HG02884 (cell line): ENCODE data around the gene QSOX1.

Experiments
- ATAC-seq: cut with Tn5 transposase; IDR thresholded peaks from one replicate; pipeline ENCODE4 v1.9.1; 2021; ENCODE audit warnings: mild to moderate bottlenecking, moderate library complexity; ENCODE audit not compliant: unreplicated experiment

The QSOX1 gene

DNA sequence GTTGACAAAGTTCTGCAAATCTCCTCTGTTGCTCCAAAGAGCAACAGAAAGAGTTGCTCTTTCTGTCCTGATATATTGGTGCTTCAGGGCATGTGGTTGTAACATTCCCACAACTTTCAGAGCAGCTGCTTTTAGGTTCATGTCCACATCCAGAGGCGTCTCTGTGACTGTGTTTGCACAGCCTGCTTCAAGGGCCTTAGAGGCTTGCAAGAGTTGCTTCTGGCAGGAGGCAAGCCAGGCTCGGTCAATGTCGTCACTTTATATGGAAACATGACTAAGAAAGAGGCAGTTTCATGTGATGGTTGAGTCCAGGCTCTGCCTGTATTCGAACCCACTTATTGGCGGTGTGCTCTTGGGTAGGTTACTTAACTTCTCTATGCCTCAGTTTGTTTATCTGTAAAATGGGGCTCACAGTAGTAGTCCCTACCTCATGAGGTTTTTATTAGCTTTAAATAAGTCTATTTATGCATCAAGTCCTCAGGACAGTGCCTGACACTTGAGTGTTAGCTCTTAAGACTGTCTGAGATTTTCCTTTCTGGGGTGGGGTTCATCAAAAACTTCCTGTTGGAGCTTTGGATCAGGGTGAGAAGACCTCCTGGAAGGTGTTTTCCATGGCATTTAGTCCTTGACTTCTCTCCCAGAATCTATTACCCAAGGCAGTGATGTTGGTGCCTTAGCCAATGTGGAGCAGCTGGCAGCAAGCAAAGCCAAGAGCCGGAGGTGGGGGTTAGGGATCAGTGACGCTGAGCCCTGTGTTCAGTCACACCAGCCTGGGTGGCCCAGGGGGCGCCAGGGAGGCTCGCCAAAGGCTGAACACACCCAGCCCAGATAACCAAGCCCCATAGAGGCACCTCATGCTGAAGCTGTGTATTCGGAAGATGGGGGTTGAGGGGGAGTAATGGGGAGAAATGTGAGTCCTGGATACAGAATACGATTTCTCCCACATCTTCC, 94.3 kb downstream of the QSOX1 start:
- ATAC-seq, result no peak

DNA sequence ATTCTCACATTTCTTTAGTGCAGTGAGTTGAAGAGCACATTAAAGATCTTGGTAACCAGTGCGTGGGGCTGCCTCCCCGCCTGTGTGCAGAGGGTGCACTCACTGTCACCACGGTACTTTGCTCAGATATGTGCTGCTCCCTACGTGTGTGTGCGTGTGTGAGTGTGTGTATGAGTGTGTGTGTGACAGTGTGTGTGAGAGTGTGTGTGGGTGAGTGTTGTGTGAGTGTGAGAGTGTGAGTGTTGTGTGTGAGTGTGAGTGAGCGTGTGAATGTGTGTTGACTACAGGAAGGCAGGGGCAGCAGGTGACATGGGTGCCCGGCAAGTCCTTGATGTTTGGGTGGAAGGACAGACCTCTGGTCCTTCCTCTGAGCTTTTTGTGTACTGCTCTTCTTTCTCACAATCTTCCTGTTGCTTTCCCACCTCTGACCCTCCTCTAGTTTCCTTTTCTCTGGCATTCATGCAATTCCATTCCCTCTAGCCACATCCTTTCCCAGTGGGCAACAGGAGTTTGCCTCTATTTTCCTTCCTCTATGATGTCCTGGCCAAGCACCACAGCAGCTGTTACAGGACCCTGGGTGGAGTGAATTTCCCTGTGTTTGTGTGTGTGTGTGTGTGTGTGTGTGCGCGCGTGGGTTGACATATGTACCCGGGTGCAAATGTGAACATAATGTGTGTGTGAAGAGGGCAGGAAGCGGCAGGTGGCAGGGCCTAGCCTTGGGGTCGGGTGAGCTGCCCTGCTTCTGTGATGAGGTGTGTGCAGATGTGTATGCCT, 95.2 kb downstream of the QSOX1 start:
- ATAC-seq, result no peak

DNA sequence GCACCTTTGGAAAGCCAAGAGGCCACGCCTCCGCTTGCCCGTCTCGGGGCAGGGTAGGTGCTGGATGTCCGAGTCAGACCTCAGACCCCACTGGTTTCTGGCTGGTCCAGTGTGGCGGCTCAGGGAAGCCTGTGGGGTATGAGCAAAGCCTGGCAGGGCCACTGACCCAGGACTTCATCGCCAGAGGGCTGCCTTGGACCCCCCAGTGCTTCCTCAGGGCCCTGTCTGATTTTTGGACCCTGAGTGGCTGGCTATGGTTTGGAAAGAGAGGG, 95.8 kb downstream of the QSOX1 start:
- no peak for ATAC-seq

DNA sequence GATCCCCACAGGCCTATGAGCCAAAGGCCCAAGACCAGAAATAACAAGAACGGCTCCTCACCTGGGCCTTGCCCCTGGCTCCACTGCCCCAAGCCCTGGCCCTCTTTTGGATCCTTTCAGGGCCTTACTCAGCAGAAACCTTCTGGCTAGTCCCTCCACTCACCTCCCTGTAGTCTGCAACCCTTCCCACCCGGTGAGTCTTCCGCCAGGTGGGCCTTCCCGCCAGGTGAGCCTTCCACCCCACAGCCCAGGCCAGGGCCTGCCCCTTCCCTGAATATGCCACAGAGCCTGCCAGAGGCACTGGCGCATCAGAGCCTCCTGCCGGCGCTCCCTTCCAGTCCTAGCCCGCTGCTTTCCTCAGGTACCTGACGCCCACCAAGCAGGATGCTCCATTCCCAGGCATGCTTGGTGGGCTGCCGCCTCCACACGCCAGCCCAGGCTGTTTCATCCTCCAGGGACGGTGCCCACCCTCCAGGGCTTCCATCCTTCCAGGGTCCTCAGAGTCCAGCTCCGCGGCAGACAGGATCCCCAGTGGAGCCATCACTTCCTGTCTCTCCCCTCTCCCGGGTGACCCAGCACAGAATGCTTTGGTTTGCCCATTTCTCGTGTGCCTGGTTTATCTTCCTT, 96.3 kb downstream of the QSOX1 start:
- no peak for ATAC-seq

DNA sequence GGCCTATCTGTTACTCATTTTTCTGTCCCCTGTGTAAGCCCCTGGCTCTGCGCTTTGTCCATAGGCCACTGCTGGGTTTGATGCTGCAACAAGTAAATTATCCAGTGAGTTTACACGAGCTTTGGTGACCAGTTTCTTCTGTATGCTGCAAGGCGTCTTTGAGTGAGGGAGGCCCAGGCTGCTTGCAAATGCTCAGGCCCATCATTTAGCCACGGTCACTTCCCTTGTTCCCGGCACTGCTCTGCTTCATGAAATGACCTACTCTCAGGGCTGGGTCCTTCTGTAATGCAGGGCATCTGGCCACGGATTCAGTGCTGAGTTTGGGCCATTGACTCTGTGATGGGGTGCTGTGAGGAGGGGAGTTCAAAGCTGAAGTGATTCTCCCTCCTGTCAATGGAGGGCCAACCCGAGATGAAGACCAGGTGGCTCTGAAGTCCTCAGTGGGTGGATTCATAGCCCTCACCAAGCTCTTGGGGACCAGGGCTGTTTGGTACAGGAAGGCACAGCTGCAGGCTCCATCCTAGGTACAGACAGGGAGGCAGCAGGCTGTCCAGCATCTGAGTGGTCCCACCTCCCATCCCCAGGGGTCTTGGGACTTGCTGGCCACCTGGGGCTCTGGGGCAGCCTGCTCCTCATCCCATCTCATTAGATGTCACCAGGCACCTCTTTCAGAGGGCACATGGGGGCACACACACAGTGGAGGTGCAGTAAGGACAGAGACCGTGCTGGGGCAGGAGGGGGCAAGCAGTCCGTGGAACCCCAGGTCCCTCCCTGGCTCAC, 97.0 kb downstream of the QSOX1 start:
- no peak for ATAC-seq

DNA sequence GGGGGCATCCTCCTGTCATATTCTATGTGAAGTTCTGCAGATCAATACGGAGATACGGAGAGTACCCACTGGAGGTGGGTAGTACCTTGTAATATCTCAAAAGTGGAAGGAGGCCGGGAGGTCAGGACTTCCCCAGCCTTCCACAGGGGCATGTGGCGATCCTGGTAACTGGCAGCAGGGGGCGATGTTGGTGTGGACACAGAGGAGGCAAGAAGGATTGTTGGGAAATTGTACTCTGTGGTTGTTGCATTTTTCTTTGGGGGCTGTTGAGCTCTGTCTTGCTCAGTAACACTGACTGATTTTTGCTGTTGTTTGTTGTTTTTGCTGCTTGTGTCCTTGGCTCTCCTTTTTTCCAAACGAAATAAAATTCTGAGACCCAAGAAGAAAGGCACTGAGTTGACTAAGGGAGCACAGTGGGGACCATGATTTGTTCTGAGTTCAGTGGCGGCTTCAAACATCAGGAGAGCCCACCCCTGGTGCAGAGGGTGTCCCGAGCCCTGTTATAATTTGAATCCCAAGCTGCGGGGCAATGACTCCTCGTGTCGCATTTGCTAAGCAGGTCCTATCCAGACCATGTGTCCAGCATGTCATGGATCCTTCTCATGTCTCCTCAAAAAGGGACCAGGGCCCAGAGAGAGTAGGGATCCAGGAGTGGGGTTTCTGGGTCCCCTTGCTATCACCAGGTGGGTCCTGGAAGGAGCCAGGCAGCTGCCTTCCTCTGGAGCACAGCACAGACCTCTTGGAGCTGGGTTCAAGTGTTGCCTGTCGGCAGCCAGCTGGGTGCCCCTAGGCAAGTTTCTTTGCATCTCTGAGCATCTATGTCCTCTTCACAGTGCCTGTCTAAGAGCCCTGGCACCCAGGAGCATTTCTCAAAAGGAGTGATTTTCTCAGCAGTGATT, 98.2 kb downstream of the QSOX1 start:
- ATAC-seq, result peak; percentile 61
